Upper lobe of left lung (tissue), 4 donors: ENCODE measurements around the gene CAPSL.

Source experiments
- EP300 ChIP-seq, 4 donors: sonication (generic); formaldehyde crosslinking; IDR thresholded peaks; one replicate each; pipeline ENCODE4 v1.5.1; 2017; ENCODE audit warnings: antibody characterized with exemption in 4 of 4, control low read depth in 2 of 4
- TF ChIP-seq, protein P1 (sequence below), 6 experiments: fragments of 450-650 bp in 4 of 6; fragments of 200-600 bp in 2 of 6; sonication (generic) in 2 of 6; IDR thresholded peaks; one replicate each; pipeline ENCODE4 v1.5.1; 2016 to 2019; ENCODE audit warnings: antibody characterized with exemption in 6 of 6

DNA sequence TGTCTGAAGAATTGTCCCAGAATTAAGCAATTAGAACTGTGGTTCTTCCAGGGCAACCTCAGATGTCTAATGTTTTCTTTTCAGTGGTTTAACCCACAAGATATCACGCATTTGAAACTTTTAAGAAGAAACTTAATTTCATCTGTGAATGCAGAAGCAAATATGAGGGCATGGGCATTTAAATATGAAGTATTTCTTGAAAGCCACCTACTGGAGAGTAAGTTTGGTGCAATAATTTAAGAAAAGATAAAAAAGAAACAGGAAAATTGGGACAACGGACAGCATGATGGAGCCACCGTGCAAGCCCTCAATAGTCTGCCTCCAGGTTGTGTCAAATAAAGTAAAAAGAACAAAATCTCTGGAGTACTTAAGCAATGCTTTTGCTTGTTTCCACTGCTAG lies 1.2 kb upstream of the CAPSL start:
- TF ChIP-seq, protein P1, sequence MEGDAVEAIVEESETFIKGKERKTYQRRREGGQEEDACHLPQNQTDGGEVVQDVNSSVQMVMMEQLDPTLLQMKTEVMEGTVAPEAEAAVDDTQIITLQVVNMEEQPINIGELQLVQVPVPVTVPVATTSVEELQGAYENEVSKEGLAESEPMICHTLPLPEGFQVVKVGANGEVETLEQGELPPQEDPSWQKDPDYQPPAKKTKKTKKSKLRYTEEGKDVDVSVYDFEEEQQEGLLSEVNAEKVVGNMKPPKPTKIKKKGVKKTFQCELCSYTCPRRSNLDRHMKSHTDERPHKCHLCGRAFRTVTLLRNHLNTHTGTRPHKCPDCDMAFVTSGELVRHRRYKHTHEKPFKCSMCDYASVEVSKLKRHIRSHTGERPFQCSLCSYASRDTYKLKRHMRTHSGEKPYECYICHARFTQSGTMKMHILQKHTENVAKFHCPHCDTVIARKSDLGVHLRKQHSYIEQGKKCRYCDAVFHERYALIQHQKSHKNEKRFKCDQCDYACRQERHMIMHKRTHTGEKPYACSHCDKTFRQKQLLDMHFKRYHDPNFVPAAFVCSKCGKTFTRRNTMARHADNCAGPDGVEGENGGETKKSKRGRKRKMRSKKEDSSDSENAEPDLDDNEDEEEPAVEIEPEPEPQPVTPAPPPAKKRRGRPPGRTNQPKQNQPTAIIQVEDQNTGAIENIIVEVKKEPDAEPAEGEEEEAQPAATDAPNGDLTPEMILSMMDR (IDR thresholded peaks at IDR 0.05) = no peak
- TF ChIP-seq EP300 (IDR thresholded peaks at IDR 0.05) = no peak
